Panc1 (cell line): ENCODE data around the gene STARD13.

ENCODE experiments used
- SIN3A ChIP-seq: IDR thresholded peaks from 2 replicates; pipeline ENCODE4 v1.6.1; 2012; ENCODE audit warnings: low read depth, mild to moderate bottlenecking, low read length, moderate library complexity, borderline replicate concordance; ENCODE audit not compliant: insufficient read depth
- TF ChIP-seq, protein P1 (sequence below): fragments of 450-650 bp; IDR thresholded peaks from 2 replicates; pipeline ENCODE4 v1.5.1; 2017; ENCODE audit warnings: mild to moderate bottlenecking

DNA sequence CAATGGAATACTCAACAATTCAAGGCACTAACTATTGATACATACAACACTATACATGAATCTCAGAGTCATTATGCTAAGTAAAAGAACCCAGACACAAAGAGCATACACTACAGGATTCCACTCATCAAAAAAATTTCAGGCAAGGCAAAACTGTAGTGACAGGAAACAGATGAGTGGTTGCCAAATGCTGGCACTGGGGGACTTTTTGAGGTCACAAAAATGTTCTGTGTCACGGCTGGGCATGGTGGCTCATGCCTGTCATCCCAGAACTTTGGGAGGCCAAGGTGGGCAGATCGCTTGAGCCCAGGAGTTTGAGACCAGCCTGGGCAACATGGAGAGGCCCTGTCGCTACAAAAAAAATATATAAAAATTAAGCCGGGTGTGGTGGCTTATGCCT is 139.9 kb downstream of the STARD13 start:
- TF ChIP-seq, protein P1, sequence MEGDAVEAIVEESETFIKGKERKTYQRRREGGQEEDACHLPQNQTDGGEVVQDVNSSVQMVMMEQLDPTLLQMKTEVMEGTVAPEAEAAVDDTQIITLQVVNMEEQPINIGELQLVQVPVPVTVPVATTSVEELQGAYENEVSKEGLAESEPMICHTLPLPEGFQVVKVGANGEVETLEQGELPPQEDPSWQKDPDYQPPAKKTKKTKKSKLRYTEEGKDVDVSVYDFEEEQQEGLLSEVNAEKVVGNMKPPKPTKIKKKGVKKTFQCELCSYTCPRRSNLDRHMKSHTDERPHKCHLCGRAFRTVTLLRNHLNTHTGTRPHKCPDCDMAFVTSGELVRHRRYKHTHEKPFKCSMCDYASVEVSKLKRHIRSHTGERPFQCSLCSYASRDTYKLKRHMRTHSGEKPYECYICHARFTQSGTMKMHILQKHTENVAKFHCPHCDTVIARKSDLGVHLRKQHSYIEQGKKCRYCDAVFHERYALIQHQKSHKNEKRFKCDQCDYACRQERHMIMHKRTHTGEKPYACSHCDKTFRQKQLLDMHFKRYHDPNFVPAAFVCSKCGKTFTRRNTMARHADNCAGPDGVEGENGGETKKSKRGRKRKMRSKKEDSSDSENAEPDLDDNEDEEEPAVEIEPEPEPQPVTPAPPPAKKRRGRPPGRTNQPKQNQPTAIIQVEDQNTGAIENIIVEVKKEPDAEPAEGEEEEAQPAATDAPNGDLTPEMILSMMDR: no peak
- no peak for TF ChIP-seq SIN3A
